HG02642 (cell line): ENCODE results near the gene PI4KA.
"Not testable (repeated sequence)": the region's sequence is repeated elsewhere in the genome, so short reads cannot be mapped to it uniquely, and the experiment has no call there.

Experiments
- ATAC-seq: cut with Tn5 transposase; IDR thresholded peaks from one replicate; pipeline ENCODE4 v1.9.1; 2021; ENCODE audit warnings: mild to moderate bottlenecking; ENCODE audit not compliant: unreplicated experiment, poor library complexity

PI4KA gene

DNA sequence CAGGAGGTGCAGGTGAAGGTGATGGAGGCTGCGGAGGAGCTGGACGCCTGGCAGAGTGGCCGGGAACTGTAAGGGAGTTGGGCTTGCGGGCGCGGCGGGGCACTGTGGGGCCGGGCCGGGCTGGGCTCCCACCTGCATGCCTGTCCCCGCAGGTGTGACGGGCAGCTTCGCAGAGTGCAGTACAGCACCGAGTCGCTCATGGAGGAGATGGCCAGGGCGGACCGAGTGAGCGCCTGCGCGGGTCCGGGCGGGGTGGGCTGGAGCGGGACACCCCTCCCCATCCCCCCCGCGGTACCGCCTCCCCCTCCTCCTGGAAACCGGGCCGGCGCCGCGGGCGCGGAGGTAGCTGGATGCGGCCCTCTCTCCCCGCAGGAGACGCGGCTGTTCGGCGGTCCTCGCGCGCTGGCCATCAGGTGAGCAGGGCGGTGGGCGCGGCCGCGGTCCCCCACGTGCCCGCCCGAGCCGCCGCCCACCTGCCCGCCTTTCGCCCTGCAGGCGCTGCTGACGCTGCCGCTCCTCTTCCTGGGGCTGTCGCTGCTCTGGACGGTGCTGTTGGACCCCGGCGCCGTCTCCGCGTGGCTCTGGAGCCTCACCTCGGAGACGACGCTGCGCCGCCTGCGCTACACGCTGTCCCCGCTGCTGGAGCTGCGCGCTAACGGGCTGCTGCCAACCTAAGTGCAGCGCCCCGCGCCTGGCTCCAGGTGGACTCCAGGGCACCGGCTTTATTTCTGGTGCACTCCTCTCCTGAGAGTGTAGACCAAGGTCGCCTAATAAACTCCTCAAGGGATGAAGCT lies 154.6 kb downstream of the PI4KA start:
- ATAC-seq = peak; percentile 8

GRCh38 chr22:20703414-20703806 lies 155.2 kb downstream of the PI4KA start:
- peak; percentile 27 for ATAC-seq

DNA sequence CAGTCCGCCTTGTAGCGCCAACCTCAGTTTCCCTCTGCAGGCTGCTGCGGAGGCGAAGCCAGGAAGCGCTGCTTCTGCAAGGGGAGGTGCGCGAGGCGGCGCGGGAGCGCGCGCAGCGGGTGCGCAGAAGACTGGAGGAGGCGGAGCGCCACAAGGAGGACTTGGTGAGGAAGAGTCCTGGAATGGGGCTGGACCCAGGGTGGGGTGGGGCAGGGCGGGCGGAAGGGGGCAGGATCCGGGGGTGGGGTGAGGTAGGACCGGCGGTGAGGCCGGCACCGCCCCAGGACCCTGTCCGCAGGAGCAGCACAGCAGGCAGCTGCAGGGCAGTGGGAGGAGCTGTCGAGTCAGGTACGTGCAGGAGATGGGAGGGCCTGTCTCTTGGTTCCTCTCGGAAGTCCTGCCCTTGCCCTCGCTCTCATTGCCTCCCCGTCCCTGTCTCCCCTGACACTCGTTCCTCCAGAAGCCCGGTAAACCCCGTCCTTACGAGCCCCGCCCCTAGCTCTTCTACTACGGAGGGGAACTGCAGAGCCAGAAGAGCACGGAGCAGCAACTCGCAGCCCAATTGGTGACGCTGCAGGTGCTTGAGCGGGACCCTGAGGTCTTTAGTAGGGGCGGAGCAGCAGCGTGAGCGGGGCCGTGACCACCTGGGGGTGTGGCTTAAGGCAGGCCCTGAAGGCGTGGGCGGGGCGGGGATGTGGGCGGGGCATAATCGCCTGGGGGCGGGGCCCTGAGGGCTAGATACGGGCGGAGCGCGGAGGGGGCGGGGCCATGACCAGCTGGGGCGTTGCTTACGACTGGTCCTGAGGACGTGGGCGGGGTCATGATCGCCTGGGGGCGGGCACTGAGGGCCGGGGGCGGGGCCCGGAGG lies 155.8 kb downstream of the PI4KA start:
- peak; percentile 66 for ATAC-seq

GRCh38 chr22:20702175-20702545 lies 156.5 kb downstream of the PI4KA start:
- peak; percentile 15 for ATAC-seq

- not testable (repeated sequence) for ATAC-seq
Measured at GRCh38 chr22:20701680-20702136, 156.9 kb downstream of the PI4KA start.

DNA sequence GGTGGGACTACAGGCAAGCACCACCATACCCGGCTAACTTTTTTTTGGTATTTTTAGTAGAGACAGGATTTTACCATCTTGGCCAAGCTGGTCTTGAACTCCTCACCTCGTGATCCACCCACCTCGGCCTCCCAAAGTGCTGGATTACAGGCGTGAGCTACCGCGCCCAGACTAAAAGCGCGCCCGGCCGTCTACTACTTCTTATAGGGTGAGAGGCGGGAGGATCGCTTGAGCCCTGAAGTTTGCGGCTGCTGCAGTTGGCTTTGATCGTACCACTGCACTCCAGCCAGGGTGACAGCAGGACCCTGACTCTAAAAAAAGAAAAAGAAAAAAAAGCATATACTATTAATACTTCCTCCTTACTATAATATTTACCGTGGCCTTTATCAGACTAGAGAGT lies 158.3 kb downstream of the PI4KA start:
- ATAC-seq = not testable (repeated sequence)

GRCh38 chr22:20699856-20700255 lies 158.8 kb downstream of the PI4KA start:
- ATAC-seq = not testable (repeated sequence)

- not testable (repeated sequence) for ATAC-seq
Measured at GRCh38 chr22:20697481-20698113, 161.0 kb downstream of the PI4KA start.

DNA sequence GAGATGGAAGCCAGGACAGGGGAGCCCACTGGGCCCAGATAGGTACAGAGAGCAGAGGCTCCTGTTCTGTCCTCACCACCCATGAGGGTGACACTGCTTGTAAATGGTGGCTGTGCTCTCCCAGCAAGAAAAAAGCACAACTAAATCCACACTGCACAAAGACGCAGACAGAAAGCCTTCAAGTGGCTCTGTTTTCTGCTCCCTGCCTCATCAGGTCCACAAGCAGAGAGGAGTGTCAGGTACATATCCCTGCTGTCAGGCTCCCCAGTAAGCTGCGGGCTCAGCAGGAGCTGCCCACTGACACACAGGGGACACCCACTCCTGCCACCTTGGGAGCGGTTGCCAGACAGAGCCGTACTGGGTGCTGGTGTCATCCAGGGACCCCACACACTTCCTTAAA lies 162.6 kb downstream of the PI4KA start:
- not testable (repeated sequence) for ATAC-seq

DNA sequence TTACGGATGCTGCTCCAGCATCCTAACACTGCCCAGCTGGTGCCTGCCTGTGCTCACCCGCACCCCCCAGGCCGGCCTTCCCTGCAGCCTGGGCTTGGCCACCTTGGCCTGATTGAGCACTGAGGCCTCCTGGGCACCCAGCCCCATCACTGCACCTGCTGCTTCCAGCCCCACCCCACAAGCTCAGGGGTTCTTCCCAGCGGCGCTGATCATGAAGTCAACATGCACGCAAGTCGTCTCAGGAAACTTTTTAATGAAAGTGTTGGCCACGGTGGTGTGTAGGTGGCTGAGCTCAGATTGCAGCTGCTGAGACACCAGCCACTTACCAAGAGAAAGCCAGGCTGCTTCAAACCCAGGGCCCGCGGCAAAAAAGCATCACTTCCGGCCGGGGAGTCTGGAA lies 163.4 kb downstream of the PI4KA start:
- not testable (repeated sequence) for ATAC-seq

DNA sequence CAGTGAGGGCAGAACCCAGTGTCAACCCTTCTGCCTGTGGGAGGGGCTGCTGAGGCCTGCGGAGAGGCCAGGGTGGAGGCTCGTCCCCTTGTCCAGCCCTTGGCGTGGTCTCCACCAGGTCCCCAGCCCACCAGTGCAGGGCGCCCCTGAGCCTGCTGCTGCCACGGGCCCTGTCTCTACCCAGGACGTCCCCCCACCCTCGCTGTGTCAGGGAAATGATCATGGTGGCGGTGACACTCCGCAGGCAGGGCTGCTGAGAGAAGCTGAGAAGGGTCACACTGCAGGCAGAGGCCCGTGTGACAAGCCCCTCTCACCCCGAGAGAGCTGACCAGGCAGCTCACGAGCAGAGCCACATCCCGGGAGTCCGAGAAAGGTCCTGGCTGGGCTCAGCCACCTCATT lies 164.4 kb downstream of the PI4KA start:
- ATAC-seq = not testable (repeated sequence)

DNA sequence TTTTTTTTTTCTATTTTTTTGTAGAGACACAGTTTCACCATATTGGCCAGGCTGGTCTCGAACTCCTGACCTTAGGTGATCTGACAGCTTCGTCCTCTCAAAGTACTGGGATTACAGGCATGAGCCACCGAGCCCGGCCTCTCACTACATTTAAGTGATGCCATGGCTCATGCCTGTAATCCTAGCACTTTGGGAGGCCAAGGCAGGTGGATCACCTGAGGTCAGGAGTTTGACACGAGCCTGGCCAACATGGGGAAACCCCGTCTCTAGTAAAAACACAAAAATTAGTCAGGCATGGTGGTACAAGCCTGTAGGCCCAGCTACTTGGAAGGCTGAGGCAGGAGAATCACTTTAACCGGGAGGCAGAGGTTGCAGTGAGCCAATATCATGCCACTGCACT lies 165.7 kb downstream of the PI4KA start:
- not testable (repeated sequence) for ATAC-seq

DNA sequence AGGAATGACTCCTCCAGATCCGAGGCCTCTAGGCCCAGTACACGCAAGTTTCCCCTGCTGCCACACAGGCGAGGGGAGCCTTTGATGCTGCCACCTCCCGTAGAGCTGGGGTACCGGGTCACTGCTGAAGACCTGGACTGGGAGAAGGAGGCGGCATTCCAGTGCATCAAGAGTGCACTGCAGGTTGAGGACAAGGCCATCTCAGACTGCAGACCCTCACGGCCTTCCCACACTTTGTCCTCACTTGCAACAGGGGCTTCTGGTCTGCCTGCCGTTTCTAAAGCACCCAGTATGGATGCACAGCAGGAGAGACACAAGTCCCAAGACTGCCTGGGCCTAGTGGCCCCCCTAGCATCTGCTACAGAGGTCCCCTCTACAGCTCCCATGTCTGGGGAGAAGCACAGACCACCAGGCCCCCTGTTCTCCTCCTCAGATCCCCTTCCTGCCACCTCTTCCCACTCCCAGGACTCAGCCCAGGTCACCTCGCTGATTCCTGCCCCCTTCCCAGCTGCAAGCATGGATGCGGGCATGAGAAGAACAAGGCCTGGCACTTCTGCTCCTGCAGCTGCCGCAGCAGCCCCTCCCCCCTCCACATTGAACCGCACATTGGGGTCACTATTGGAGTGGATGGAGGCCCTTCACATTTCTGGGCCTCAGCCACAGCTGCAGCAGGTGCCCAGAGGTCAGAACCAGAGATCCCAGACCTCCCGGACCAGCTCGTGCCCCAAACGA lies 167.9 kb downstream of the PI4KA start:
- ATAC-seq = not testable (repeated sequence)

- not testable (repeated sequence) for ATAC-seq
Measured at GRCh38 chr22:20687356-20688172, 171.0 kb downstream of the PI4KA start.

GRCh38 chr22:20685764-20686163 lies 172.8 kb downstream of the PI4KA start:
- ATAC-seq = not testable (repeated sequence)

GRCh38 chr22:20678792-20679435 lies 179.7 kb downstream of the PI4KA start:
- ATAC-seq = not testable (repeated sequence)

DNA sequence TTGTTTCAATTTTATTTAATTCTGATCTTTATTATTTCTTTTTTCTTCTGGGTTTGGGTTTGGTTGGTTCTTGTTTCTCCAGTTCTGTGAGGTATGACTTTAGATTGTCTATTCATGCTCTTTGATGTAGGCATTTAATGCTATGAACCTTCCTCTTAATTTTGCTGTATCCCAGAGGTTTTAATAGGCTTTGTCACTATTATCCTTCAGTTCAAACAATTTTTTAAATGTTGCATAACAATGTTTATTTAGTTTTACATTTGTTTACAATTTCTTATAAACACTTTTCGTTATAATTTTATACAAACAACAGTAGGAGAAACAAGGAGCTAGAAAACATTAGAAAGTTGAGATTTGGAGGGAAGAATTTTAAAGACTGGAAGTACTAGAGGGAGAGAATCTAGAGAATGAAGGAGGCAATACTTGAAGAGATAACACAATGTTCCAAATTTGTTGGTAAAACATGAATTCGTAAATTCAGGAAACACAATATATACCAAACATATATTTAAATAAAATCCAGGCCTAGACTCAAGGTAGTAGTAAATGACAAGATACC lies 180.8 kb downstream of the PI4KA start:
- no peak for ATAC-seq

DNA sequence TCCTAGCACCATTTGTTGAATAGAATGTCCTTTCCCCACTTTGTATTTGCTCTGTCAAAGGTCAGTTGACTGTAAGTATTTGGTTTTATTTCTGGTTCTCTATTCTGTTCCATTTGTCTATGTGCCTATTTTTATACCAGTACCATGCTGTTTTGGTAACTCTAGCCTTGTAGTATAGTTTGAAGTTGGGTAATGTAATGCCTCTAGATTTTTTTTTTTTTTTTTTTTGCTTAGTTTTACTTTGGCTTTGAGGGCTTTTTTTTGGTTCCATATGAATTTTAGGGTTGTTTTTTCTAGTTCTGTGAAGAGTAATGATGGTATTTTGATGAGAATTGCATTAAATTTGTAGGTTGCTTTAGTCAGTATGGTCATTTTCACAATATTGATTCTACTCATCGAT lies 183.0 kb downstream of the PI4KA start:
- ATAC-seq = not testable (repeated sequence)
